ENCODE results near the gene CDH4. TPM values are rescaled to one million over a fixed set of nuclear protein-coding genes. Genes with fewer than 3 reads are reported as not detected.

Gene CDH4
- total and polyA plus RNA-seq, 2 of the 8 experiments (the other 6 are each of a cell fraction or from before 2014, with no cell fraction given): 4.3 to 7.9 TPM

DNA sequence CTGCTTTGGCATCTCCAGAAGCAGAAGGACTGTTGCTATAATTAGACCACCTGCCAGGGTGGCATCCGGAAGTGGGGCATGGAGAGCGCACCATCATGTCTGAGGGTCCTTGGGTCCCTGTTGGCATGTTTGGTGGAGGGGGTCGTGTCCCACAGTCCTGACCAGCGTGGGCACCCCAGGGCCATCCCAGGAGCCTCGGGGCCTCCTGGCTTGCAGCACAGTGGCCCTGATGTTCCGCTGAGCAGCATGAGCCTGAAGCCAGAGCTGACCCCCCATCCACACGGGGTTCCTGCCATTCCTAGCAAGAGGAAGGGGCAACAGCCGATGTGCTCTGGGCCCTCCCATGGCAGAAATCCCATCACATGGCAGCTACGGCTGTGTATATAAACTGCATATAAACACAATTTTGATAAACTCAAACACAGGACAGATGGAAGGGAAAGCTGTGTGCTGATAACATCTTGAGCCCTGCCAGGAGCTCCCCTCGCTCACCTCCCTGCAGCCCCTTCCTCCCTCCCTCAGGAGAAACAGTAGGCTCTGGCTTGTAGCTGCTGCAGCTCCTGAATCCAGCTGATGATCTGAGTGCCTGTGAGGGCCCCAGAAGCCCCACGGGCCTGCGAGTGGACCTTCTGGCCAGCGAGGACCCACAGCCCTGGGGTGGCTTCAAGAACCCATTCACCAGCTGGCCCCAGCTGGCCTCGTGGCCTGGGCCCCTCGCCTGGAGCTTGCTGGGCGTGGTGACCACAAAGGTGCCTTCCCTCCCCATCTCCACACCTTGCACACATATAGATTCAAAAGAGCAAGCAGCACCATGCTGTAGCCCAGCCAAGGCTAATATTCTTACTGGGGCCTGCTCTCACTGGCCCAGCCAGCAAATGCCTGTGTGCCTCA lies 321.6 kb downstream of the CDH4 start:
- Histone ChIP-seq H3K23ac (ENCODE audit: insufficient read length) (no peak overlapping the region), H2BK12ac (ENCODE audit: low read depth, low read length) (no peak overlapping the region), H4K5ac (ENCODE audit: insufficient read length, low read depth, low read length) (no peak overlapping the region), H2BK120ac (replicated peaks; ENCODE audit: low read depth, low read length) (no peak overlapping the region), H3K27me3 (replicated peaks in 1 of 4; ENCODE audit: control insufficient read depth in 3 of 4, extremely low read depth in 1 of 4, insufficient read depth in 3 of 4, low read length in 3 of 4) (peaks cover 0 to 5% (median 0%) of the 10 kb centered on the region in 4 experiments; a peak in 3 of 7 replicates), H3K79me2 (ENCODE audit: control insufficient read depth in 1 of 2, insufficient read depth in 2 of 2, low read length in 2 of 2) (no peaks in the 10 kb centered on the region), H3K18ac (ENCODE audit: extremely low read depth, low read length) (no peak overlapping the region), H3K4me2 (ENCODE audit: insufficient read depth in 1 of 2, low read depth in 2 of 2, low read length in 2 of 2) (no peak overlapping the region), H3K4ac (replicated peaks; ENCODE audit: insufficient read length, low read depth, low read length) (no peak overlapping the region), H3K9me3 (ENCODE audit: insufficient read depth in 2 of 2, low read depth in 1 of 2, low read length in 1 of 2) (no peaks in the 10 kb centered on the region; a peak in 1 of 4 replicates), H2BK15ac (ENCODE audit: low read length) (no peak overlapping the region), H4K91ac (replicated peaks; ENCODE audit: insufficient read length, low read length) (no peak overlapping the region), H3K79me1 (ENCODE audit: low read depth, low read length) (no peaks in the 10 kb centered on the region), H2AFZ (ENCODE audit: low read length) (no peak overlapping the region), H3K27ac (ENCODE audit: low read depth, low read length) (no peak overlapping the region), H3K14ac (ENCODE audit: insufficient read length) (no peak overlapping the region), H4K8ac (ENCODE audit: extremely low read depth, insufficient read depth, low read length) (0 out of 2 replicates have a peak overlapping the region, but pooled peaks have one; percentile 36), H3K4me1 (replicated peaks in 1 of 4; ENCODE audit: control insufficient read depth in 3 of 4, insufficient read depth in 4 of 4, low read length in 3 of 4) (peaks cover 0 to 7% (median 1%) of the 10 kb centered on the region in 4 experiments; a peak in 1 of 7 replicates), H4K20me1 (replicated peaks in 1 of 2; ENCODE audit: control insufficient read depth in 1 of 2, insufficient read depth in 2 of 2, low read length in 2 of 2) (no peaks in the 10 kb centered on the region), H3K56ac (replicated peaks; ENCODE audit: insufficient read length, low read depth, low read length) (no peak overlapping the region), H2BK20ac (ENCODE audit: low read length) (no peak overlapping the region), H3K4me3 (ENCODE audit: extremely low read depth in 1 of 4, insufficient read depth in 2 of 4, low read depth in 3 of 4, low read length in 4 of 4) (no peak overlapping the region), H2BK5ac (ENCODE audit: low read depth, low read length) (no peak overlapping the region), H3K36me3 (ENCODE audit: control insufficient read depth in 2 of 4, insufficient read depth in 4 of 4, low read length in 3 of 4) (no peaks in the 10 kb centered on the region), H3K23me2 (ENCODE audit: low read depth, low read length) (peaks cover 11% of the 10 kb centered on the region; the same call in 1 of the 2 replicates), H3K9ac (replicated peaks in 1 of 4; ENCODE audit: extremely low read depth in 1 of 4, low read depth in 3 of 4, low read length in 3 of 4) (peak overlapping the region in 1 of 4 experiments; percentile 12; a peak in 1 of 7 replicates), H2AK5ac (ENCODE audit: low read depth, low read length) (no peak overlapping the region)
- WGBS, 2 experiments (ENCODE audit: extremely low coverage in 1 of 2, insufficient coverage in 1 of 2, insufficient read length in 1 of 2, insufficient replicate concordance in 2 of 2, low coverage in 1 of 2, low lambda C conversion rate in 2 of 2, missing lambda C conversion rate in 1 of 2): 81% methylated on average over 13 of the region's 16 CpGs; no CpG with 5 or more reads in 1 of the 2 experiments
- FAIRE-seq (no peak), DNase-seq (ENCODE audit: low read depth in 1 of 2, low spot score in 2 of 2) (no peak)
- CTCF ChIA-PET (ENCODE audit: partially characterized antibody): interaction anchor here (1.3 to 1.5 kb wide), 2 partner anchors 13 to 26 kb away, joined by 3 read pairs; no protein-coding TSS in a partner anchor
- POLR2A ChIA-PET (ENCODE audit: partially characterized antibody): interaction anchor here (1.2 kb wide), 1 partner anchor 16 kb away, joined by 3 read pairs; no protein-coding TSS in a partner anchor
- TF ChIP-seq KDM1A (IDR thresholded peaks at IDR 0.05; ENCODE audit: borderline replicate concordance, low read length): no peak
- TF ChIP-seq, protein P1, sequence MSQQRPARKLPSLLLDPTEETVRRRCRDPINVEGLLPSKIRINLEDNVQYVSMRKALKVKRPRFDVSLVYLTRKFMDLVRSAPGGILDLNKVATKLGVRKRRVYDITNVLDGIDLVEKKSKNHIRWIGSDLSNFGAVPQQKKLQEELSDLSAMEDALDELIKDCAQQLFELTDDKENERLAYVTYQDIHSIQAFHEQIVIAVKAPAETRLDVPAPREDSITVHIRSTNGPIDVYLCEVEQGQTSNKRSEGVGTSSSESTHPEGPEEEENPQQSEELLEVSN (IDR thresholded peaks at IDR 0.05): no peak
- no peak for TF ChIP-seq TAF7 (optimal IDR thresholded peaks at IDR 0.05; ENCODE audit: borderline replicate concordance, low read depth, low read length)
- no peak for TF ChIP-seq BCL11A (IDR thresholded peaks at IDR 0.05; ENCODE audit: low read depth in 2 of 2, low read length in 2 of 2)
- no peak for TF ChIP-seq USF2 (IDR thresholded peaks at IDR 0.05; ENCODE audit: low read length)

Data from H1 (cell line).